ENCODE data around the gene DUSP14.

GRCh38 chr17:37505333-37505732 lies 15.6 kb downstream of the DUSP14 start:
- TF ChIP-seq CTCF (conservative IDR thresholded peaks at IDR 0.05; ENCODE audit: low read depth in 2 of 2) = no peak
- TF ChIP-seq REST (IDR thresholded peaks at IDR 0.05; ENCODE audit: unreplicated experiment) = no peak
- no peak for TF ChIP-seq EZH2 (IDR thresholded peaks at IDR 0.05; ENCODE audit: low read depth, unreplicated experiment)
- TF ChIP-seq NANOG (IDR thresholded peaks at IDR 0.05; ENCODE audit: borderline replicate concordance) = no peak
- no peak for TF ChIP-seq CREB1 (CRISPR knock-in tag; IDR thresholded peaks at IDR 0.05; ENCODE audit: low read depth)
- no peak for TF ChIP-seq POLR2AphosphoS5 (IDR thresholded peaks at IDR 0.05; ENCODE audit: low read depth)
- TF ChIP-seq STAT1 (IDR thresholded peaks at IDR 0.05; ENCODE audit: unreplicated experiment) = no peak
- no peak for TF ChIP-seq JUNB (IDR thresholded peaks at IDR 0.05; ENCODE audit: unreplicated experiment)

All from GM23338 (cell line).